ENCODE data around the gene TMEM256.
A peak's percentile ranks its signal among the peaks of the same experiment; 100 is the strongest.

TMEM256 gene

GRCh38 chr17:7407485-7408251 lies 3.8 kb upstream of the TMEM256 start, which contains the start of gene NLGN2:
Gene NLGN2 (plus strand): TSS chr17:7407845. CDS start chr17:7408256, 411 bp downstream.
- DNase-seq (ENCODE audit: low read depth) = no peak

GRCh38 chr17:7407082-7407481 lies 3.2 kb upstream of the TMEM256 start:
- no peak for DNase-seq (ENCODE audit: low read depth)

GRCh38 chr17:7406235-7406825 lies 2.4 kb upstream of the TMEM256 start:
- no peak for DNase-seq (ENCODE audit: low read depth)

DNA sequence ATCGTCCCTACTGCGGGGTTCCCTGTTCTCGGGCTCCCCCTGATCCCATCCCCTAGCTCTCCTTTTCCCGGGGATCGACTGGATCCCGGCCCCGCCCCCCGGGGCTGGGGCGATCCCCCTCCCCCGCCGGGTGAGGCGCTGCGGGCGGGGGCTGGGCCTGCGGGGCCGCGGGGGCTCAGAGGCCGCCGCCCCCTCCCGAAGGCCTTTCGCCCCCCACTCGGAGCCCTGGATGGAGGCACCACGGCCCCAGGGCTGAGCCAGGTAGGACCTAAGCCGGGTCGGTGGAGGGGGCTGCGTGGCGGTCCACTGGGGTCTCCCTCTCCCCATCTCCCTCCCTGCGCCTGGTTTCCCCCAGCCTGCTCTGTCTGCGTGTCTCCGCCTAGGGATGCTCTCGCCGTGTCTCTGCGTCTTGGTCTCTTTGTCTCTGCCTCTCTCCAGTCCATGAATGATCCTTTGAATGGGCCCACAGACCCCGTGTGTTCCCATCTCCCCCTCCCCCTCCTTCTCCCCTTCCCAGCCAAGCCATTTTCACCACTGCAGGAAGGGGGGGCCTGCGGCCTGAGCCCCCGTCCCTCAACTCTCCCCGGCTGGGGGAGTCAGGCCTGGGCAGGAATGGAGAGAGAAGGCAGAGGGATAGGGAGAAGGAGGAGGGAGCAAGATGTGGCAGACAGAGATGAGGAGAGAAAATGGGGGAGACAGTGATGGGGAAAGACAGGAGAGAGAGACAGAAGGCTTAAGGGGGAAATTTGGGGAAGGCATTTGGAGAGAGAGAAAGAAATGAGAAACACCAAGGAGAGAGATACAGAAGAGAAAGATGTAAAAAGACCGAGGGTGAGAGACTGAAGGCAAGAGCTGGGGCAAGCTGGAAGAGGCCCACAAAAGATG lies 1.7 kb upstream of the TMEM256 start:
- no peak for DNase-seq (ENCODE audit: low read depth)

- DNase-seq (ENCODE audit: low read depth) = peak; percentile 57
These were observed 946 bp upstream of the TMEM256 start for GRCh38 chr17:7404737-7405349.

DNA sequence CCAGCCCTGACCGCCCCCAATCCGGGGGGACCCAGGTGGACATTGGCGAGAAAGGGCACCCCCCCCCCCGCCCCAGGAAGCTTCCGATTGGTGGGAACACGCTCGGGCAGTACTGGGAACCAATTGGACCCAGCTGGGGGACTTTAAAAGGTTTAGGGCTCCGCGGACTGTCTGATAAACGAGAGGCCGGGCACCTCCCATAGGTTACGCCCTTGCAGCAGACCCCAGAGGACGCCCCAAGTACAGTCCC lies 245 bp downstream of the TMEM256 start:
- DNase-seq (ENCODE audit: low read depth) = no peak

DNA sequence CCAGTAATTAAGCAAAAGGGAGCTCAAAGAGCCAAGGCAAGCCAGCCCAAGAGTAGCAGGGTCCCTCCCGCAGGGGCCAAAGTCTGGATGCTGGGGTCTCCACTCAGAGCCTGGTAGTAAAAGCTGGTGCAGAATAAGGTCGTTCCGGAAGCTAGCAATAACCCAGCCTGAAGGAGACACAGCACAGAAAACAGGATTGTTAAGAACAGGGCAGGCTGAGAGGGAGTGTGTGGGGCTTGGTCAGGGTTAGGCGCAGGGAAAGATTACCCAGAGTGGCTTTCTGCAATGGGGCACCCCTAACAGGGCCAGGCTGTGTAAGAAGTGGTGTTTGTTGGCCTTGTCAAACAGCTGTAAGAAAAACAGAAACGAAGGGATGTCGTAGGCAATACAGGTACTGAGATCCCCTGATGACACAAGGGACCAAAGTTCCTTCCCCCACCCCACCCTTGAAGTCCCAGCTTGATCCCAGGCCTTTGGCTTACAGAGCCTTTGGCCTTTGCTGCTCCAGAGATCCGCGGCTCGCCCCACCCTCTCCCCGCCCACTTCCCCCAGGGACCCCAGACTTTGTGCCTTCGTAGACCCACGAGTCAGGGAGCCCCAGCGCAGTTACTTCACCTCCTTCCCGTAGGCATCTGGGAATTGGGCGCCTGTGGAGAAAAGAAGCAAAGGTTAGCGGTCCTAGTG lies 712 bp downstream of the TMEM256 start:
- no peak for DNase-seq (ENCODE audit: low read depth)

DNA sequence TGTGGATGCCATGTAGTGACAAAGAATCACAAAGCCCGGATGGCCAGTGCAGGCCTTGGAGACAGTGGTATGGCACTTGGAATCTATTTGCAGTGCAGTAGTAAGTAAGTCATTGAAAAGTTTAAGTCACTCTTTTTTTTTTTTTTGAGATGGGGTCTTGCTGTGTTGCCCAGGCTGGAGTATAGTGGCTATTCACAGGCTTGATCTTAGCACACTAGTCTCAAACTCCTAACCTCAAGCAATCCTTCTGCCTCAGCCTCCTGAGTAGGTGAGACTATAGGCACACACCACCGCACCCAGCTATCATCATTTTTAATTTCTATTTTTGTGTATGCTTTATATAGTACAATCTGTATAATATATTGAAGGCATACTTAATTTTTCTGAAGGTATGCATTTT lies 5.3 kb downstream of the TMEM256 start:
- no peak for DNase-seq (ENCODE audit: low read depth)

GRCh38 chr17:7396147-7396546 lies 7.8 kb downstream of the TMEM256 start:
- no peak for DNase-seq (ENCODE audit: low read depth)

- peak; percentile 77 for DNase-seq (ENCODE audit: low read depth)
These were observed 9.3 kb downstream of the TMEM256 start, which contains the start of gene PLSCR3 for GRCh38 chr17:7394452-7395191. Gene PLSCR3 (minus strand): TSS chr17:7394525. CDS start chr17:7394110, 415 bp downstream.

DNA sequence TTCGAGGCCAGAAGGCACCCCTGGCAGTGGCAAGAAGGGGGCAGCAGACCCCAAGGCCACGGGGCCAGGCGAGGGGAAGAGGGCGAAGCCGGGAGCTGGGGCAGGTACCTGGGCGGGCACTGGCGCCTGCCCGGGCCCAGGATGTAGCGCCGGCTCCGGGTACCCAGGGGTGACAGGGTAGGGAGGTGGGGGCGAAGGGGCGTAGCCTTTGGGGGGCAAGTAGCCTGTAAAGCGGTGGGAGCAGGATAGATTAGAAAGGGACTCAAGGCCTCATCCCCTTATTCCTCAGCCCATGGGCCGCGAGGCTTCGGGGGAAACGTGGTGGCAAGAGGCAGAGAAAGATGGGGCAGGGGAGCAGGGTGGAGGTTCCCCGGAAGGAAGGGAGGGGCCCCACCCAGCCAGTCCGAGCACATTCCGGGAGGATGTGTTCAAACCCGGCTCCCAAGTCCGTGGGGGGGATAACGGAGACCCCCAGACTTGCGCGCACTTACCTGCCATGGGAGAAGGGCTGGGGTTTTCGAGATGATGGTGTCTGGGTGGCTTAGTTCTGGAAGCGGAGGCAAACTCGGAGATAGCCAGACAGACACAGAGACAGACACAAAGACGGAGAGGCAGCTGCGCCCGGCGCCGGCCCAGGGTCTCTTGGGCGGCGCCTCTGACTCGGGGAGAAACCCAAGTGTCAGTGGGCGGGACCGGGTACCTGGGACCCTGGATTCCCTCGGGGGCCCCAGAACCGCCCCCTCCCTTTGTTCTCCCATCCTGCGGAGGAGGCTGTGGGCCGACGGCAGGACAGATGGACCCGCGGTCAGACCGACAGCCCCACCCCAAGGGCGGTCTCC lies 10.1 kb downstream of the TMEM256 start:
- peak; percentile 42 for DNase-seq (ENCODE audit: low read depth)

DNA sequence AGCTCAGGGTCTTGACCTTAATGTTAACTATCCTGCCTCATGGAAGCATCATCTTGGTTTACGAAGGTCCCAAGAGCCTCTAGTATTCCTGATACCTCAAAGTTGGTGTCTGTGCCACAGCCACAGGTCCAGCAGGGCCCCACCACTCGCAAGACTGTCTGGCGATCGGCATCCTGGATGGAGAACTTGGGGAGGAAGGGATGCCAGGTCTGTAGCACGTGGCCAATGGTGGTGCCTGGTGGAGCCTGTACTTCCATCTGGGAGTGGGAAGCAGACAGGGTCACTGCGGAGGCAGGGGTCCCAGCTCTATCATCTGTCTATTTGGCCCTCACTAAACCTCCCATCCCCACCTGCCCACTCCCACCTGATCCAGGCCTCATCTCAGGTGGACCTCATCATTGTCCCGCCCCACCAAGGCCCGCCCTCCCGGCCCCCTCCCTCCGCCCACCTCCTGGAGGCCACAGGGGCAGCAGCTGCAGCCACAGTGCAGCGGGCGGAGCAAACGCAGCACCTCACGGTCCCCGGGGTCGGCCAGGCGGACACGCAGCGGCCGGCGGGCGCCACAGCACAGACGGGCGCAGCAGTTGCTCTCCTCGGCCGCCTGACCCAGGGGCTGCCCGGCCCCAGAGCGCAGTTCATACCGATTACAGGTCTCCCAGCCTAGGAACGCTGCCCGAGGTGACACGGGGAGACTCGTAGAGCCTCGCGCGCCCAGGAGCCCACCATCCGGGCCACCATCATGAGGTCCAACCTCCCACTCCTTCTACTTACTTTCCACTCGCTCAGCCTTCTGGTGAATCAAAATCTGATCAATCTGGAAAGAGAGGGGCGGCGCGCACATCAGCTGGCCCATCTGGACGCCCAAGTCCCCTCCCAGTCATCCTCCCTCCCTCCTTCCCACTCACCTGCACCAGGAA lies 10.9 kb downstream of the TMEM256 start:
- no peak for DNase-seq (ENCODE audit: low read depth)

DNA sequence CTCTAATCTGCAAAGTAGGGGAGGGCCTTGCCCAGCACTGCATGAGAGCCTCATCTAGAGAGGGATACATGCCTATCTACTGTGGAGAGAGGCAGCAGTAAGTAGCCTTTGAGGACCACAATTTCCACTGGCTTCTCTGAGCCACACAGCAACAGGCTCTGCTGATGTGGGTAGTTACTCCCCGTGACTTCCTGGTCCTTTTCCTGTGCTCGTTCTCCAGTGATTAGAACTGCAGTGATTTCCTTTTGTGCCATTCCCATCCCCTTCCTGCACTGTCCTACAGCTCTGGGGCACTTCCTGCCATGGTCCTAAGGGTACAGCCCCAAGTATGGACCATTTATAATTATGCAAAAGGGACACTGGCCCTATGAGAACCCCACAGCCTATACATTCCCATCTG lies 12.6 kb downstream of the TMEM256 start:
- DNase-seq (ENCODE audit: low read depth) = no peak

GRCh38 chr17:7389924-7390910 lies 13.7 kb downstream of the TMEM256 start:
- no peak for DNase-seq (ENCODE audit: low read depth)

DNA sequence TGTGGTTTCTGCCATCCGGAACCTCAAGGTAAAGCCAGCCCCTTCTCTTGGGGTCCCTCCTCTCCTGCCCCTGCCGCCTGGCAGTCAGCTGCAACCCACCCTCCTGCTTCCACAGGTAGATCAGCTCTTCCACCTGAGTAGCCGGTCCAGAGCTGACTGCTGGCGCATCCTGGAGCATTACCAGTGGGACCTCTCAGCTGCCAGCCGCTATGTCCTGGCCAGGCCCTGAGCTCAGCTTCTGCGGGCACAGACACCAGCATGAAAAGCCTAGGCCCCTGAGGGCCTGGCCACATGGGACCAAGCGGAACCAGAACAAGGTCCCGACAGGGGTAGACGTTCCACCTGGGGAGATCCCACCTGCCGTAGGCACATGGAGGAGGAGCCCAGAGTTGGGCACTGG lies 15.0 kb downstream of the TMEM256 start:
- no peak for DNase-seq (ENCODE audit: low read depth)

DNA sequence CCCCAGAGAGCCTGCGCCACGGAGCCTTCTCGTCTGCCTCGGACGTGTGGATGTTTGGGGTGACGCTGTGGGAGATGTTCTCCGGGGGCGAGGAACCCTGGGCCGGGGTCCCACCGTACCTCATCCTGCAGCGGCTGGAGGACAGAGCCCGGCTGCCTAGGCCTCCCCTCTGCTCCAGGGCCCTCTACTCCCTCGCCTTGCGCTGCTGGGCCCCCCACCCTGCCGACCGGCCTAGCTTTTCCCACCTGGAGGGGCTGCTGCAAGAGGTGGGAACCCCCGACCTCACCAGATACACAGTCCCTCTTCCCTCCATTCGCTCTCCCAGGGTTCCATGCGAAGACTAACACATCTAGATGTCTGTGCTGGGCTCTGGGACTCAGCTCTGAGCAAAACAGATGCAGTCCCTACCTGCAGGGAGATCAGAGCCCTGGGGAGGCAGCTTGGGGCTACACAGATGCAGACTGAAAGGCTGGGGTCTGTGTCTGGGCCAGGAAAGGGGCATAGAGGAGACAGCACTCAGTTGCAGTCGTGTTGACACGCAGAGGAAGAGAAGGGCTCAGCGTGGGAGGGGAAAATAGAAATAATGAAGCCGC lies 19.3 kb downstream of the TMEM256 start:
- no peak for DNase-seq (ENCODE audit: low read depth)

DNA sequence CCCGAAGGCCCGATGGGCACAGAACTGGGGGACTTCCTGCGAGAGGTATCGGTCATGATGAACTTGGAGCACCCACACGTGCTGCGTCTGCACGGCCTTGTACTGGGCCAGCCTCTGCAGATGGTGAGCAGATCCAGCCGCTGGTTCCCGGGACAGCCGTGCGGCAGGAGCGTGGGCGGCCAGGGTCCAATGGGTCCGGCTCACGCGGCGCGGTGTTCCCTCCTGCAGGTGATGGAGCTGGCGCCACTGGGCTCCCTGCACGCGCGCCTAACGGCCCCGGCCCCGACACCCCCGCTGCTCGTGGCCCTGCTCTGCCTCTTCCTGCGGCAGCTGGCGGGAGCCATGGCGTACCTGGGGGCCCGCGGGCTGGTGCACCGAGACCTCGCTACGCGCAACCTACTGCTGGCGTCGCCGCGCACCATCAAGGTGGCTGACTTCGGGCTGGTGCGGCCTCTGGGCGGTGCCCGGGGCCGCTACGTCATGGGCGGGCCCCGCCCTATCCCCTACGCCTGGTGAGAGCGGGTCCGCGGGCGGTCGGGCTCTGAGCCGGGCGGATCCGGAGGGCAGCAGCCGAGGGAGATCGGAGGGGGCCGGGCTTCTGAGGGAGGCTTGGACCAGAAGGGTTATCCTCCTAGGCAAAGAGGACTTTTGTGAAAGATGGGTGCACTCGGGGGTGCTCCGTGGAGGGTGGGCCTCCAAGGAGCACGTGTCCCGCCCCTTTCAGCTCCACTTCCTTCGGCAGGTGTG lies 20.0 kb downstream of the TMEM256 start:
- peak; percentile 61 for DNase-seq (ENCODE audit: low read depth)
